ENCODE measurements around the gene HSPBP1. TPM values are rescaled to one million over a fixed set of nuclear protein-coding genes. Genes with fewer than 3 reads are reported as not detected.

The HSPBP1 gene
- total and polyA plus RNA-seq, 2 of the 13 experiments (the other 11 are each of a cell fraction or from before 2014, with no cell fraction given): 22.3 to 33.7 TPM

DNA sequence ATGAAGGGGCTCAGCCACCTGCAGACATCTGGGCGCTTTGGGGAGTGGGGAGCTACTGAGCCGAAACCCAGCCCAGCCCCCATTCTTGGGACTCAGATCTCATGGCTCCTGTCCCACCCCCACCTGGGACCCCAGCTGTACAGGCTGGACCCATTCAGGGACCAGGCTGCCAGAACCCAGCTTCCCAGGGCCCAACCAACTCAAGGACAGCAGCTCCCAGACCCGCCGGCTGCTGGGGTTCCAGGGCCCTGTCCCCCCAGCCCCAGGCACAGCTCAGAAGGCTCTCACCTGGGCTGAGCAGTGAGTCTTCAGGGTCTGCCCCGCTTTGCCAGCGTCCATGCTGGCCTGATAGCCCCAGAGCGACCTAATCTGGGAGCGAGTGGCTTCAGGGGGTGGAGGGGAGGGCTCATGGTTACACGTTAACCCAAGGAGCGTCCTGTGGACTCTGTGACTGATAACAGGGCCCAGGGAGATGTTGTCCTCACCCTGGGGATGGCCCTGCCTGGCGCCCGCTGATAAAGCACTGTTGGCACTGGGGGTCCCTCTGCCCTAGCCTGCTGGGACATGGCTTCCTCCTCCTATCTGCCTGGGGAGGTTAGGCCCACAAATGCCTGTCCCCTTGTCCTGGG lies 51.4 kb downstream of the HSPBP1 start, which contains the start of gene TMEM86B (continued):
- peak; percentile 86; the same call in 1 of the 2 replicates for TF ChIP-seq ZNF782 (CRISPR knock-in tag; IDR thresholded peaks at IDR 0.05; ENCODE audit: borderline replicate concordance)
- no peak for TF ChIP-seq SKI (IDR thresholded peaks at IDR 0.05; ENCODE audit: partially characterized antibody)
- TF ChIP-seq ZNF883 (CRISPR knock-in tag; IDR thresholded peaks at IDR 0.05; ENCODE audit: not compliant biosample characterization): no peak
- no peak for TF ChIP-seq KMT2A (CRISPR knock-in tag; IDR thresholded peaks at IDR 0.05)
- no peak; the same call in 1 of the 2 replicates for TF ChIP-seq DPF2 (CRISPR knock-in tag; IDR thresholded peaks at IDR 0.05; ENCODE audit: borderline replicate concordance, low read depth)
- TF ChIP-seq ZFP62 (CRISPR knock-in tag; IDR thresholded peaks at IDR 0.05): no peak
- TF ChIP-seq TARDBP (CRISPR knock-in tag; IDR thresholded peaks at IDR 0.05): peak; percentile 75; the same call in 1 of the 2 replicates
- no peak for TF ChIP-seq CHCHD3 (CRISPR knock-in tag; IDR thresholded peaks at IDR 0.05)
- TF ChIP-seq, protein P1, sequence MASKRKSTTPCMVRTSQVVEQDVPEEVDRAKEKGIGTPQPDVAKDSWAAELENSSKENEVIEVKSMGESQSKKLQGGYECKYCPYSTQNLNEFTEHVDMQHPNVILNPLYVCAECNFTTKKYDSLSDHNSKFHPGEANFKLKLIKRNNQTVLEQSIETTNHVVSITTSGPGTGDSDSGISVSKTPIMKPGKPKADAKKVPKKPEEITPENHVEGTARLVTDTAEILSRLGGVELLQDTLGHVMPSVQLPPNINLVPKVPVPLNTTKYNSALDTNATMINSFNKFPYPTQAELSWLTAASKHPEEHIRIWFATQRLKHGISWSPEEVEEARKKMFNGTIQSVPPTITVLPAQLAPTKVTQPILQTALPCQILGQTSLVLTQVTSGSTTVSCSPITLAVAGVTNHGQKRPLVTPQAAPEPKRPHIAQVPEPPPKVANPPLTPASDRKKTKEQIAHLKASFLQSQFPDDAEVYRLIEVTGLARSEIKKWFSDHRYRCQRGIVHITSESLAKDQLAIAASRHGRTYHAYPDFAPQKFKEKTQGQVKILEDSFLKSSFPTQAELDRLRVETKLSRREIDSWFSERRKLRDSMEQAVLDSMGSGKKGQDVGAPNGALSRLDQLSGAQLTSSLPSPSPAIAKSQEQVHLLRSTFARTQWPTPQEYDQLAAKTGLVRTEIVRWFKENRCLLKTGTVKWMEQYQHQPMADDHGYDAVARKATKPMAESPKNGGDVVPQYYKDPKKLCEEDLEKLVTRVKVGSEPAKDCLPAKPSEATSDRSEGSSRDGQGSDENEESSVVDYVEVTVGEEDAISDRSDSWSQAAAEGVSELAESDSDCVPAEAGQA (IDR thresholded peaks at IDR 0.05; ENCODE audit: low read depth): no peak
- TF ChIP-seq, protein P1 (CRISPR knock-in tag; IDR thresholded peaks at IDR 0.05; ENCODE audit: borderline replicate concordance): no peak
- peak; percentile 40 to 83 for TF ChIP-seq POLR2A (IDR thresholded peaks at IDR 0.05; ENCODE audit: insufficient read depth in 1 of 2, low read depth in 2 of 2, low read length in 2 of 2)
- no peak for TF ChIP-seq SNAPC2 (CRISPR knock-in tag; IDR thresholded peaks at IDR 0.05)
- peak; percentile 80 for TF ChIP-seq FOXO1 (CRISPR knock-in tag; IDR thresholded peaks at IDR 0.05)
- no peak for TF ChIP-seq DNMT1 (CRISPR knock-in tag; IDR thresholded peaks at IDR 0.05)
- TF ChIP-seq, protein P2, sequence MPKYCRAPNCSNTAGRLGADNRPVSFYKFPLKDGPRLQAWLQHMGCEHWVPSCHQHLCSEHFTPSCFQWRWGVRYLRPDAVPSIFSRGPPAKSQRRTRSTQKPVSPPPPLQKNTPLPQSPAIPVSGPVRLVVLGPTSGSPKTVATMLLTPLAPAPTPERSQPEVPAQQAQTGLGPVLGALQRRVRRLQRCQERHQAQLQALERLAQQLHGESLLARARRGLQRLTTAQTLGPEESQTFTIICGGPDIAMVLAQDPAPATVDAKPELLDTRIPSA (CRISPR knock-in tag; IDR thresholded peaks at IDR 0.05; ENCODE audit: borderline replicate concordance): no peak
- 0 out of 2 replicates have a peak, but pooled peaks have one; percentile 33 for TF ChIP-seq KDM6A (CRISPR knock-in tag; IDR thresholded peaks at IDR 0.05; ENCODE audit: low read depth)
- no peak for TF ChIP-seq ZNF354B (CRISPR knock-in tag; IDR thresholded peaks at IDR 0.05)
- TF ChIP-seq, protein P3, sequence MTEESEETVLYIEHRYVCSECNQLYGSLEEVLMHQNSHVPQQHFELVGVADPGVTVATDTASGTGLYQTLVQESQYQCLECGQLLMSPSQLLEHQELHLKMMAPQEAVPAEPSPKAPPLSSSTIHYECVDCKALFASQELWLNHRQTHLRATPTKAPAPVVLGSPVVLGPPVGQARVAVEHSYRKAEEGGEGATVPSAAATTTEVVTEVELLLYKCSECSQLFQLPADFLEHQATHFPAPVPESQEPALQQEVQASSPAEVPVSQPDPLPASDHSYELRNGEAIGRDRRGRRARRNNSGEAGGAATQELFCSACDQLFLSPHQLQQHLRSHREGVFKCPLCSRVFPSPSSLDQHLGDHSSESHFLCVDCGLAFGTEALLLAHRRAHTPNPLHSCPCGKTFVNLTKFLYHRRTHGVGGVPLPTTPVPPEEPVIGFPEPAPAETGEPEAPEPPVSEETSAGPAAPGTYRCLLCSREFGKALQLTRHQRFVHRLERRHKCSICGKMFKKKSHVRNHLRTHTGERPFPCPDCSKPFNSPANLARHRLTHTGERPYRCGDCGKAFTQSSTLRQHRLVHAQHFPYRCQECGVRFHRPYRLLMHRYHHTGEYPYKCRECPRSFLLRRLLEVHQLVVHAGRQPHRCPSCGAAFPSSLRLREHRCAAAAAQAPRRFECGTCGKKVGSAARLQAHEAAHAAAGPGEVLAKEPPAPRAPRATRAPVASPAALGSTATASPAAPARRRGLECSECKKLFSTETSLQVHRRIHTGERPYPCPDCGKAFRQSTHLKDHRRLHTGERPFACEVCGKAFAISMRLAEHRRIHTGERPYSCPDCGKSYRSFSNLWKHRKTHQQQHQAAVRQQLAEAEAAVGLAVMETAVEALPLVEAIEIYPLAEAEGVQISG (CRISPR knock-in tag; IDR thresholded peaks at IDR 0.05): peak; percentile 56; the same call in 1 of the 2 replicates

All from HepG2 (cell line).